Adrenal gland (tissue), 12 donors: Measurements from ENCODE around the gene RIC3. TPM values are rescaled to one million over a fixed set of nuclear protein-coding genes. Genes with fewer than 3 reads are reported as not detected.
A peak's percentile ranks its signal among the peaks of the same experiment; 100 is the strongest.

Experiments
- DNase-seq, 7 donors: peaks; one replicate each; pipeline ENCODE4 v3.0.0-alpha.2; 2019 to 2020
- H3K27ac ChIP-seq, 5 donors: fragments of 200-600 bp; sonication (generic) in 4 of 5; 1 replicate in 3 of 5; 2 replicates in 2 of 5; pipeline versions ENCODE4 v1.5.1 to v1.8.0; 2016 to 2020; ENCODE audit warnings: mild to moderate bottlenecking in 1 of 5
- H3K27me3 ChIP-seq: fragments of 200-600 bp; 2 replicates; pipeline ENCODE4 v1.8.0; 2021
- H3K36me3 ChIP-seq, 2 donors: fragments of 200-600 bp; replicated peaks in 1 of 2; 1 replicate in 1 of 2; 2 replicates in 1 of 2; pipeline versions ENCODE4 v1.5.1 to v1.8.0; 2018 to 2022
- H3K4me1 ChIP-seq, 2 donors: fragments of 200-600 bp; replicated peaks in 1 of 2; 1 replicate in 1 of 2; 2 replicates in 1 of 2; pipeline versions ENCODE4 v1.5.1 to v1.8.0; 2018 to 2021
- H3K4me3 ChIP-seq, 4 donors: fragments of 200-600 bp; sonication (generic) in 3 of 4; one replicate each; pipeline ENCODE4 v1.5.1; 2016 to 2018
- H3K9me3 ChIP-seq, 3 donors: fragments of 200-600 bp; sonication (generic) in 1 of 3; replicated peaks in 1 of 3; 1 replicate in 2 of 3; 2 replicates in 1 of 3; pipeline versions ENCODE4 v1.5.1 to v1.8.0; 2016 to 2021
- POLR2A ChIP-seq, 2 donors: fragments of 450-650 bp; IDR thresholded peaks; one replicate each; pipeline ENCODE4 v1.6.1; 2017; ENCODE audit warnings: antibody characterized with exemption in 2 of 2, mild to moderate bottlenecking in 2 of 2, moderate library complexity in 1 of 2
- WGBS, 4 donors: extraction: QIAGEN DNeasy Blood & Tissue Kit in 2 of 4; methylation state at CpG; one replicate each; pipeline versions ENCODE4 v1.1.5 to v1.1.7; 2013 to 2017; 5-methylcytosine and 5-hydroxymethylcytosine counted together
- intact Hi-C, 2 donors: fragments of 100-400 bp; cut with DNase I; formaldehyde crosslinking; loops; one replicate each; pipeline versions ENCODE4 v1.14.1 to v1.15.0; 2022 to 2023
- polyA plus RNA-seq, 3 donors: library from polyadenylated mRNA; stranded (reverse); fragments of 200-250 nt in 2 of 3; fragments of 350-450 nt in 1 of 3; fragmentation: Illumina TruSeq in 1 of 3; extraction: RNeasy Lipid Tissue Mini Kit (QIAGEN cat#74804) in 1 of 3; gene quantifications; one replicate each; pipeline ENCODE4 v1.2.3, GENCODE V29; 2013 to 2014
- total RNA-seq, 9 donors: library from RNA; depleted of rRNA in 4 of 9; stranded (reverse); fragments of >200 nt in 4 of 9; fragments of 120-200 nt in 1 of 9; fragmentation: NEBNext Ultra II Directional in 1 of 9; extraction: Animal tissue kit (Norgen Biotek cat#: 25700) in 1 of 9; gene quantifications; one replicate each; pipeline versions ENCODE4 v1.1.0 to v1.2.4, GENCODE V29; 2013 to 2023
- TF ChIP-seq, protein P1 (sequence below), 6 experiments: fragments of 450-650 bp in 4 of 6; fragments of 200-600 bp in 2 of 6; sonication (generic) in 1 of 6; IDR thresholded peaks; 1 replicate in 5 of 6; 2 replicates in 1 of 6; pipeline versions ENCODE4 v1.5.1 to v1.8.0; 2016 to 2021; ENCODE audit warnings: antibody characterized with exemption in 6 of 6, mild to moderate bottlenecking in 2 of 6, moderate library complexity in 1 of 6
- donor health status: healthy with polysubstance abuse.
- donor health status: Bipolar disorder and iron deficiency.
- donor health status: DM: yes; HTN: yes; CAD: no.
- donor health status: DM: no; HTN: no; CAD: no.
- donor health status: DM: no; HTN: no; CAD: no.
- donor health status: DM: yes; HTN: yes; CAD: no.

The RIC3 gene
- total and polyA plus RNA-seq, 12 donors, result 11.0 to 45.5 (median 29.4) TPM

DNA sequence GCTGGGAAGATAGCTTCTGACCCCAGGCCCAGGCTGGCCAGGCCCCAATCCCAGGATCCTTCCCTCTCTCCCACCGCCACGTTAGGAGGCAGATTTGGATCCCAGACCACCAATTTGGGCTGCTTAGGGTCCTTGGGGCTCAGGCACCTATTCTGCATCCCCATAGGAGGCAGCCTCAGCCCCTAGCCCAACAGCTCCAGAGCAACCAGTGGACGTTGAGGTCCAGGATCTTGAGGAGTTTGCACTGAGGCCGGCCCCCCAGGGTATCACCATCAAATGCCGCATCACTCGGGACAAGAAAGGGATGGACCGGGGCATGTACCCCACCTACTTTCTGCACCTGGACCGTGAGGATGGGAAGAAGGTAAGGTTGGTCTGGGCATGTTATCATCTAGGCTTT is 71.8 kb downstream of the RIC3 start:
- DNase-seq, result peak in 2 of 7 donors; percentile 1 to 46
- H3K4me3 ChIP-seq, result no peak overlapping the region
- no peak overlapping the region for H3K27ac ChIP-seq
- H3K9me3 ChIP-seq, result no peaks in the 10 kb centered on the region
- intact Hi-C loops, result no loop called here
- peaks cover 0 to 22% of the 10 kb centered on the region in 2 donors for H3K36me3 ChIP-seq
- WGBS, 4 donors, result 85 to 93% (median 92%) methylated on average over 4 to 8 of the region's 8 CpGs
- H3K4me1 ChIP-seq, result peaks cover 0 to 6% of the 10 kb centered on the region in 2 donors
- TF ChIP-seq, protein P1, sequence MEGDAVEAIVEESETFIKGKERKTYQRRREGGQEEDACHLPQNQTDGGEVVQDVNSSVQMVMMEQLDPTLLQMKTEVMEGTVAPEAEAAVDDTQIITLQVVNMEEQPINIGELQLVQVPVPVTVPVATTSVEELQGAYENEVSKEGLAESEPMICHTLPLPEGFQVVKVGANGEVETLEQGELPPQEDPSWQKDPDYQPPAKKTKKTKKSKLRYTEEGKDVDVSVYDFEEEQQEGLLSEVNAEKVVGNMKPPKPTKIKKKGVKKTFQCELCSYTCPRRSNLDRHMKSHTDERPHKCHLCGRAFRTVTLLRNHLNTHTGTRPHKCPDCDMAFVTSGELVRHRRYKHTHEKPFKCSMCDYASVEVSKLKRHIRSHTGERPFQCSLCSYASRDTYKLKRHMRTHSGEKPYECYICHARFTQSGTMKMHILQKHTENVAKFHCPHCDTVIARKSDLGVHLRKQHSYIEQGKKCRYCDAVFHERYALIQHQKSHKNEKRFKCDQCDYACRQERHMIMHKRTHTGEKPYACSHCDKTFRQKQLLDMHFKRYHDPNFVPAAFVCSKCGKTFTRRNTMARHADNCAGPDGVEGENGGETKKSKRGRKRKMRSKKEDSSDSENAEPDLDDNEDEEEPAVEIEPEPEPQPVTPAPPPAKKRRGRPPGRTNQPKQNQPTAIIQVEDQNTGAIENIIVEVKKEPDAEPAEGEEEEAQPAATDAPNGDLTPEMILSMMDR (IDR thresholded peaks at IDR 0.05), result no peak
- H3K27me3 ChIP-seq, result no peaks in the 10 kb centered on the region

DNA sequence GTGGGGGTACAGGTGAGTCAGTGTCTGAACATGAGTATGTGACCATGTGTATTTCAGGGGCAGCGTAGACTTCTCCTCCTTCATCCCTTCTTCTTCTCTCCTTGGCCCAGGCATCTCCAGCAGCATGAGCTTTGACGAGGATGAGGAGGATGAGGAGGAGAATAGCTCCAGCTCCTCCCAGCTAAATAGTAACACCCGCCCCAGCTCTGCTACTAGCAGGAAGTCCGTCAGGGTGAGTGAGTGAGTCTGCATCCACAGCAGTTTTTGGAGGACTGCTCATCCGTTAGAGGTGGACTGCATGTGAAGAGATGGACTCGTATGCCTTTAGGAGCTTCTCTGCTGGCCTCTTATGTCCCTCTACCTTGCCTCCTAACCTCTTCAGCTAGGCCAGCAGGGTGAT is 72.2 kb downstream of the RIC3 start:
- TF ChIP-seq, protein P1 (IDR thresholded peaks at IDR 0.05), result no peak
- no peak for TF ChIP-seq POLR2A (IDR thresholded peaks at IDR 0.05)
- intact Hi-C loops, result no loop called here
- 69 to 82% (median 72%) methylated on average over 3 to 6 of the region's 6 CpGs for WGBS, 4 donors
- Histone ChIP-seq H3K4me1 (peaks cover 0 to 6% of the 10 kb centered on the region in 2 donors), H3K27ac (no peak overlapping the region), H3K4me3 (no peak overlapping the region), H3K36me3 (peaks cover 0 to 18% of the 10 kb centered on the region in 2 donors), H3K27me3 (no peaks in the 10 kb centered on the region), H3K9me3 (no peaks in the 10 kb centered on the region)
- no peak for DNase-seq

DNA sequence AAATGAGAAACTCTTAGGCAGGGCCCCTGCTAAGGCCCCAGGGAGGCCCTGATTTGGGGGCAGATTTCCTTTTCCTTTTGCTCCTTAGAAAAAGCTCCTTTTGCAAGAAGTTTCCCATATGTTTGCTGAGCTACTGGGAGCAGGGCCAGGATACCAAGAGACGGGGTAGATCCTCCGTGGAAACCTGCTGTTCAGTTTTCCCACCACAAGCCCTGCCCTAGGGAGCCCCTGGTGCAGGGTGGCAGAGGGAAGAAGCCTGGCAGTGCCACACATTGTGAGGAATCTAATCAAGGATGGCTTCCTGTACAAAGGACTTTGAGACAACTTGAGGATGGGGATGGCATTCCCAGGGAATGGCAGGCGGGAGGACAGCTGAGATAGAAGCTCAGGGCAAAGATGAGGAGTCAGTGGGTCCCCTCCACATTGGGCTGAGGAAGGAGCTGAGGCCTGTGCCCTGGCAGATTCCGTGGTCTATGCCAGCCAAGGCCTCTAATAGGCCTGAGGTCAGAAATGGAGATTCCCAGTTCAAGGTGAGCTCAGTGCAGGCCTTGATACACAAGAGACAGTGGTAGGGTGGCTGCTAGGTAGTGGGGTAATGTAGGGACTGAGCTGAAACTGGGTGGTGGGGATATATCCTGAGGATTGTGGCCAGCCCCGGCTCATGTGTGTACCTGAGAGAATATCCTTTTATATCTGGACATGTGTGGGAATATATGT is 72.9 kb downstream of the RIC3 start:
- H3K4me3 ChIP-seq, result no peak overlapping the region
- H3K27me3 ChIP-seq, result no peaks in the 10 kb centered on the region
- H3K4me1 ChIP-seq, result peaks cover 0 to 6% of the 10 kb centered on the region in 2 donors
- no peak overlapping the region for H3K27ac ChIP-seq
- no peaks in the 10 kb centered on the region for H3K9me3 ChIP-seq
- TF ChIP-seq POLR2A (IDR thresholded peaks at IDR 0.05), result no peak
- TF ChIP-seq, protein P1 (IDR thresholded peaks at IDR 0.05), result no peak
- 75 to 82% (median 78%) methylated on average over 5 of the region's 5 CpGs for WGBS, 4 donors
- DNase-seq, result peak in 1 of 7 donors; percentile 47
- intact Hi-C loops, result no loop called here
- H3K36me3 ChIP-seq, result peaks cover 0 to 11% of the 10 kb centered on the region in 2 donors

DNA sequence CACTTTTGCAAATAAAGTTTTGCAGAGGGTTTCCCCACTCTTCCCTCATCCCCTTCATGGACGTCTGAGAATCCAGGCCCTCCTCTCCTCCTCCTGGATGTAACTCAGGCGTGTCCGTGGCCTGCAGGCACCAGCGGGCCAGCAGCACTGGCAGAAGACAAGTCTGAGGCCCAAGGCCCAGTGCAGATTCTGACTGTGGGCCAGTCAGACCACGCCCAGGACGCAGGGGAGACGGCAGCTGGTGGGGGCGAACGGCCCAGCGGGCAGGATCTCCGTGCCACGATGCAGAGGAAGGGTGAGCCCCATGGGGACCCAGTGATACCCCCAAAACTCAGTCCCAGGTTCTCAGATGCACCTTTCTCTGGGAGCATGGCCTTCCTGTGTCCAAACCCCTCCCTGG is 73.5 kb downstream of the RIC3 start:
- Histone ChIP-seq H3K36me3 (peaks cover 0 to 6% of the 10 kb centered on the region in 2 donors), H3K27me3 (no peaks in the 10 kb centered on the region), H3K9me3 (no peaks in the 10 kb centered on the region), H3K4me3 (no peak overlapping the region), H3K4me1 (peaks cover 0 to 6% of the 10 kb centered on the region in 2 donors), H3K27ac (no peak overlapping the region)
- intact Hi-C loops, result no loop called here
- TF ChIP-seq, protein P1 (IDR thresholded peaks at IDR 0.05), result no peak
- TF ChIP-seq POLR2A (IDR thresholded peaks at IDR 0.05), result no peak
- peak in 2 of 7 donors; percentile 3 to 46 for DNase-seq
- WGBS, 4 donors, result 75 to 79% (median 76%) methylated on average over 10 to 12 of the region's 12 CpGs
